Measurements from ENCODE around the gene ZSCAN21.

Gene ZSCAN21

DNA sequence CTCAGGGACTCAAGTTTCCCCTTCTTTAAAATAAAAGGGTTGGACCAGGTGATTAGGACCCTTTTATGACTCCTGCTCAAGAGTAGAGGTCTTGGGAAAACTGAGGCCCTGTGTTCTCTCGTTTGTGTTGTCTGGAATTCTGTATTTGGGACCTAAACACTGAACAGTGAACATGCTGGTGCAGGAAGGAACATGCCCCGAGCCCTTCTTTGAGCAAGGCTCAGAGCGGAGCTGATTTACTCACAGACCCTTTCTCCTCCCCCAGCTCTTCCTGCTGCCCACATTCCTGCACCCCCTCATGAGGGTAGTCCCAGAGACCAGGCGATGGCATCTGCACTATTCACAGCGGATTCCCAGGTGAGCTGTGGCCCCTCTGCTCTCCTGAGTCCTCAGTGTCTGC is 20.0 kb upstream of the ZSCAN21 start:
- DNase-seq: no peak

DNA sequence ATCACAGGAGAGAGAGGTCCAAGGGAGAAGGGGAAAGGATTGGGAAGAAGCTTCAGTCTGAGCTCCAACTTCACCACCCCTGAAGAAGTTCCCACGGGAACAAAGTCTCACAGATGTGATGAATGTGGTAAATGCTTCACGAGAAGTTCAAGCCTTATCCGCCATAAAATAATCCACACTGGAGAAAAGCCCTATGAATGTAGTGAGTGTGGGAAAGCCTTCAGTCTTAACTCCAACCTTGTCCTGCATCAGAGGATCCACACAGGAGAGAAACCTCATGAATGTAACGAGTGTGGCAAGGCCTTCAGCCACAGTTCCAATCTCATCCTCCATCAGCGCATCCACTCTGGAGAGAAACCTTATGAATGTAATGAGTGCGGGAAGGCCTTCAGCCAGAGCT is 16.0 kb upstream of the ZSCAN21 start:
- no peak for DNase-seq

- DNase-seq: no peak
These were observed 14.6 kb upstream of the ZSCAN21 start for GRCh38 chr7:100034871-100035510.

DNA sequence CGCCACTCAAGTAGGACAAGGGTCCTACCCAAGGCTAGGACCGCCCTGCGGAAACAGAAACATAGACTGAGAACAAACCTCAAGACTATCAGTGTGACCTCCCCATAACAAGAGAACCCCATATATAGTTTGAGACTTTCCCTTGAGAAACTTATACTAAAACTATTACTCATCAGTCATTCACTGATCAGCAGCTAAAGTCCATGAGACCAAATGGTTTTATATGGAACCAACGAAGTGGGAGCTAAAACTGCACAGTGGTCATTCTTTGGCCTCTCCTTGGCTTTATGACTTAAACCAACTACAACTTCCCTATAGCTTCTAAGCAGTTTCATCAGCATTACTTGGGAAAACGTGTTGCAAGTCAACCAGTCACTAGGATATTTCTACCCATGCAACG is 13.7 kb upstream of the ZSCAN21 start:
- DNase-seq: no peak

GRCh38 chr7:100038326-100038725 is 11.2 kb upstream of the ZSCAN21 start:
- DNase-seq: no peak

DNA sequence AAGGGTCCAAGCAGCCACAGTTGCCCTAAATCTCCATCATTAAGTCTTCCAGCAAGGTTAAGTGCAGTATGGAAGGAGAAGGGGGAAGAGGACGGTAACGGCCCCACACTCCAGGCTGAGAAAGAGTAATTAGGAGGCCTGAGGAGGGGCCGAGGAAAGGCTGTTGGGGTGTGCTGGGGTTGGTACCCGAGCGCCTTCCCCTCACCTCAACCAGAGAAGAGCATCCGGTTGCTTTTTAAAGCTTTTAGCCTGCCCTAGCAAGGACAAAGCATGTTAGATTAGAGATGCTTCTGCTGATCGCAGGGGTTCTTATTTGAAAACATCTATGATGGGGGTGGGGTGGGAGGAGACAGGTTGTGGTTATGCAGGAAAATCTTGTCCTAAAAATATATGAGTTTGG is 9.0 kb upstream of the ZSCAN21 start:
- DNase-seq: no peak

- DNase-seq: no peak
These were observed 4.9 kb upstream of the ZSCAN21 start for GRCh38 chr7:100044718-100045117.

DNA sequence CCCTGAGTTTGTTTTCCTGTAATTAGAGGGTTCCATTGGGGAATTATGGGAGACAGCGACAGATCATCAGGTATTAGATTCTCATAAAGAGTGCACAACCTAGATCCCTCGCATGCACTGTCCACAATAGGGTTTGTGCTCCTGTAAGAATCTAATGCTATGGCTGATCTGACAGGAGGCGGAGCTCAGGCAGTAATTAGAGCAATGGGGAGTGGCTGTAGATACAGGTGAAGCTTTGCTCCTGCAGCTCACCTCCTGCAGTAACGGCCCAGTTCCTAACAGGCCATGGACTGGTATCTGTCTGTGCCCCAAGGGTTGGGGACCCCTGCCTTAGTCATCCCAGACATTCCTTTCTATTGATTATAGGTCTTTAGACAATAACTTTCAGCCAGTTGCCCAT is 894 bp upstream of the ZSCAN21 start:
- no peak for DNase-seq

- DNase-seq: no peak
These were observed 2.0 kb downstream of the ZSCAN21 start for GRCh38 chr7:100051611-100052010.

DNA sequence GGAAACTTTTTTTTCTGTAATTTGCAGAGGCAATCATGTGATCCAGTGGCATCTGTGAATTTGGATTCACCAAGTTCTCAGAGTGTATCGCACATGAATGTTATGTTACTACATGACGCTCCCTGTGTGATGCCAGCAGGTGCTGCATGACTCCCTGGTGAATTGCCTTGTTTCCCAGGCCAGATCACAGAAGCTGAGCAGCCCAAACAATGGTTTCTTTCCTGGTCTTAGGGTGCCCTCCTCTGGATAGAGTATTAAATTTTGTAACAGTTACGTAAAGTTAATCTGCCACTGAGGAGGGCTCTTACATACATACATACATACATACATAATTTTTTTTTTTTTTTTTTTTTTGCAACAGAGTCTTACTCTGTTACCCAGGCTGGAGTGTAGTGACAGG is 3.6 kb downstream of the ZSCAN21 start:
- peak; percentile 77 for DNase-seq

DNA sequence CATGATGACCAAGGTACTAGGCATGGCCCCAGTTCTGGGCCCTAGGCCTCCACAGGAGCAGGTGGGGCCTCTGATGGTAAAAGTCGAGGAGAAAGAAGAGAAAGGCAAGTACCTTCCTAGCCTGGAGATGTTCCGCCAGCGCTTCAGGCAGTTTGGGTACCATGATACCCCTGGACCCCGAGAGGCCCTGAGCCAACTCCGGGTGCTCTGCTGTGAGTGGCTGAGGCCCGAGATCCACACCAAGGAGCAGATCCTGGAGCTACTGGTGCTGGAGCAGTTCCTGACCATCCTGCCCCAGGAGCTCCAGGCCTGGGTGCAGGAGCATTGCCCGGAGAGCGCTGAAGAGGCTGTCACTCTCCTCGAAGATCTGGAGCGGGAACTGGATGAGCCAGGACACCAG is 7.4 kb downstream of the ZSCAN21 start:
- DNase-seq: no peak

GRCh38 chr7:100059251-100059739 is 9.7 kb downstream of the ZSCAN21 start:
- no peak for DNase-seq

GRCh38 chr7:100061518-100062193 is 12.1 kb downstream of the ZSCAN21 start:
- no peak for DNase-seq

- no peak for DNase-seq
These were observed 13.8 kb downstream of the ZSCAN21 start for GRCh38 chr7:100063376-100063775.

- no peak for DNase-seq
These were observed 14.6 kb downstream of the ZSCAN21 start for GRCh38 chr7:100064162-100064561.

DNA sequence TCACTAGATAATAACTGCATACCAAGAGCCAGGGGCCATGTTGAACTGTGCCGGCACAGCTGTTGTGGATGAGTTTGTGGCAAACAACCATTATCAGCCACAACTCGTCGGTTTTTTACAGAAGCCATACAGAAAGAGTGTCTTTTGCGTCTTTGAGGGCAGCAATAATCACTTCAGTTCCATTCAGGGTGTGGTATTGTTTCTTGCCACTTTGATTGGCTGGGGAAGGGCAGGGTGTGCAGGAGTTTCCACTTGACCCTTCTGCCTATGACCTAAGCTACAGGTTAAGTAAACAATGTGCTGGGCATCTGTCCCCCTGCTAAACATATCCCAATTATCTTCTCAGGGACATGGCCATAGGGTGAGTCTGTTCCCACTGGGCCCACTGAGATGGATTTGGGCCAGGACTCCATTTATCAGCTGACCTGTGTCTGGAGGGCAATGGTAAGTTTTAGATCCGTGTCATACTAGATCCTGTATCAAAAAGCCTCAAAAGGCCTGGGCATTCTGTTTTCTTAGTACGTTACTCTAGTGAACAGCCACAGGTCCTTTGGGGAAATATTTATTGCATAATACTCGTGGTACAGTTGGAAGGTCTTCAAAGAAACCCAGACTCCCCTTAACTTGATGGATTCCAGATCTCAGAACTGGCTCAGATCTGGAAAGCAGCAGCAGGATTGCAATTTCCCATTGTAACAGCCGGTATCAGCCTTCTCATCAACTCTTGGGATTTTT is 16.0 kb downstream of the ZSCAN21 start:
- DNase-seq: no peak

DNA sequence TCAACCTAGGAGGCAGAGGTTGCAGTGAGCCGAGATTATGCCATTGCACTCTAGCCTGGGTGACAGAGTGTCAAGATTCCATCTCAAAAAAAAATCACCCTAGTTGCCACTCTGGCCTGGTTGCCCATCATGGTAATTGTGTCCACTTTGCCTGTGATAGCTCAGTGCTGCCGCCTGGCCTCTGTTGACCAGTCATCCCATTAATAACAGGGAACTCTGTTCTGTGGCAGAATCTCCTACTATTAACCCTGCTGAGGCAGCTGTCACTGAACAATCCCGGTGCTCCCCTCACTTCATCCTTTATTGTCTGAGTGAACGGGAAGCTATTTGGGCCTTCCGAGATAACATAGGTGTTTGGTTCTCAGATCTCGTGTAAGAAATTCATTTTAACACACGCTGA is 17.4 kb downstream of the ZSCAN21 start:
- DNase-seq: no peak

- no peak for DNase-seq
These were observed 20.4 kb downstream of the ZSCAN21 start for GRCh38 chr7:100069991-100070390.

DNA sequence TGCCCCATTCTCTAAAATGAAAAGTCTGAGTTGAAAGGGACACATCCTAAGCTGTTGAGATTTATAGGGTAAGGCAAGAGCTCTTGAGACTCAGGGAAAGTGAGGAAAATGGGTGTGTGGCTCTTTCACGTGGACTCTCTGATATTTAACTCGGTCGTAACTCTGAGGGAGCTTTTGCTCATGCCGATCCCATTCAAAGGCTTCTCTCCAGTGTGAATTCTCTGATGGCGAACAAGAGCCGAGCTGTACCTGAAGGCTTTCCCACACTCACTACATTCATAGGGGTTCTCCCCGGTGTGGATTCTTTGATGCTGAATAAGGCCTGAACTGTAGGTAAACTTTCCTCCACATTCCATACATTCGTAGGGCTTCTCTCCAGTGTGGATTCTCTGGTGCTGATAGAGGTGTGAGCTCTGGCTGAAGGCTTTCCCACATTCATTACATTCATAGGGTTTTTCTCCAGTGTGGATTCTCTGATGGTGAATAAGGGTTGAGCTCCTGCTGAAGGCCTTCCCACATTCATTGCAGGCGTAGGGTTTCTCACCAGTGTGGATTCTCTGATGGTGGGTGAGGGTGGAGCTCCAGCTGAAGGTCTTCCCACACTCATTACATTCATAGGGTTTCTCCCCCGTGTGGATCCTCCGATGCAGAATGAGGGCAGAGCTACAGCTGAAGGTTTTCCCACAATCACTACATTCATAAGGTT is 21.6 kb downstream of the ZSCAN21 start:
- DNase-seq: no peak

GRCh38 chr7:100072462-100072861 is 22.9 kb downstream of the ZSCAN21 start:
- DNase-seq: no peak

- DNase-seq: no peak
These were observed 25.3 kb downstream of the ZSCAN21 start for GRCh38 chr7:100074841-100075240.

GRCh38 chr7:100075418-100075817 is 25.8 kb downstream of the ZSCAN21 start:
- no peak for DNase-seq

DNA sequence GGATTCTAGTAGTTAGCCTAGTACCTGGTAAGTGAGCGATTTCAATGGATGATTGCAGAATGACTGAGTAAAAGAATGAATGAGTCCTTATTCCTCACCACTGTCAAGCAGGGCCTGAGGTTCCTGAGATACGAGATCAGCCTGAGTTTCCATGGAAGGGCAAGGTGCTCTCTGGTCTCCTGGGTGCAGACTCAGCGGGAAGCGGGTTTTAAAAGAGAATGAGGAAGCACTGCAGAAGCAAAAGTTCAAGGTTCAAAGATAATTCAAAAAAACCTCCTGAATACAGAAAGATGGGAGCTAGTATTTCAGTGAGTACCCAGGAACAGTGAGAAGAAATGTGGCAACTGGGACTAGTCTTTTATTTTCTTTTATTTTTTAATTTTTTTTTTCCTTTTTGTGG is 27.6 kb downstream of the ZSCAN21 start:
- DNase-seq: no peak

All from NCI-H2081 treated with DMSO at 0.1 percent for 48 hours (cell line).